ENCODE data around the gene STX1A. TPM values are rescaled to one million over a fixed set of nuclear protein-coding genes. Genes with fewer than 3 reads are reported as not detected.

STX1A gene
- total and polyA plus RNA-seq, 2 of the 4 experiments (the other 2 are of a cell fraction): 9.3 to 22.0 TPM

DNA sequence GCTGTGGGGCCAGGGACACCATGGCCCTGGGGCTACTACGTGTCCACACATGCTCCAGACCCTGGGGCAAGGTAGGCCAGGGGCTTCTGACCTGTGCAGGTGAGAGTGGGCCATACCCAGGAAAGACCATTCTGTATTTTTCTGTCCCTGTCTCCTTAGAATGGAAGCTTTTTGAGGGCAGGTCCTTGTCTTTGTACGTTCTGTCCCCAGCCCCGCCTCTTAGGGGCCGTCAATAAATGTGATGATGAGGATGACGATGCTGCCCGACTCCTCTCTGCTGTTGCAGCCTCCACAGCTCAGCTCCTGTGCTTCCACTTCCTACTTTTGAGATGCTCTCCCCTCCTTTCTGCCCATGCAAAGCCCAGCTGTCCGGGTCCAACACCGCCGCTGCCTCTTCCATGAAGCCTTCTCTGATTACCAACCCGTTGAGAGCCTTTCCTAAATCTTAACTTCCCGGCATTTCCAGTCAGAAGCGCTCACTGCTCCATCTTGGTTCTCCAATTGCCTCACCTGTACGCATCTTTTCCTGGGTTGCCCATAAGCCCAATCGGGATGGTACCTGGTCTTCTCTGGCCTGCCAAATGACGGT is 47.5 kb downstream of the STX1A start:
- POLR2A ChIA-PET (ENCODE audit: unreplicated experiment): no interaction called here
- TF ChIP-seq MAZ (IDR thresholded peaks at IDR 0.05; ENCODE audit: borderline replicate concordance, low read depth, low read length) (no peak), RCOR1 (IDR thresholded peaks at IDR 0.05; ENCODE audit: insufficient replicate concordance, low read length) (no peak), RFX5 (IDR thresholded peaks at IDR 0.05; ENCODE audit: low read depth, low read length) (no peak), MAFK (IDR thresholded peaks at IDR 0.05; ENCODE audit: low read depth, low read length) (no peak), MXI1 (IDR thresholded peaks at IDR 0.05; ENCODE audit: borderline replicate concordance, low read depth, low read length) (no peak), CHD1 (IDR thresholded peaks at IDR 0.05; ENCODE audit: low read depth, low read length) (no peak), SMC3 (IDR thresholded peaks at IDR 0.05; ENCODE audit: low read depth, low read length) (no peak), BHLHE40 (IDR thresholded peaks at IDR 0.05; ENCODE audit: low read depth, low read length) (no peak), RAD21 (IDR thresholded peaks at IDR 0.05; ENCODE audit: low read length) (no peak), NFE2L2 (IDR thresholded peaks at IDR 0.05; ENCODE audit: low read depth, low read length) (no peak), USF2 (IDR thresholded peaks at IDR 0.05; ENCODE audit: low read depth, low read length) (no peak), CEBPB (IDR thresholded peaks at IDR 0.05; ENCODE audit: low read depth, low read length) (no peak), FOS (IDR thresholded peaks at IDR 0.05; ENCODE audit: low read depth, low read length) (no peak), POLR2A (IDR thresholded peaks at IDR 0.05; ENCODE audit: low read depth, low read length) (no peak), CTCF (conservative IDR thresholded peaks at IDR 0.05; ENCODE audit: low read depth, low read length) (no peak)
- TF ChIP-seq, protein P1, sequence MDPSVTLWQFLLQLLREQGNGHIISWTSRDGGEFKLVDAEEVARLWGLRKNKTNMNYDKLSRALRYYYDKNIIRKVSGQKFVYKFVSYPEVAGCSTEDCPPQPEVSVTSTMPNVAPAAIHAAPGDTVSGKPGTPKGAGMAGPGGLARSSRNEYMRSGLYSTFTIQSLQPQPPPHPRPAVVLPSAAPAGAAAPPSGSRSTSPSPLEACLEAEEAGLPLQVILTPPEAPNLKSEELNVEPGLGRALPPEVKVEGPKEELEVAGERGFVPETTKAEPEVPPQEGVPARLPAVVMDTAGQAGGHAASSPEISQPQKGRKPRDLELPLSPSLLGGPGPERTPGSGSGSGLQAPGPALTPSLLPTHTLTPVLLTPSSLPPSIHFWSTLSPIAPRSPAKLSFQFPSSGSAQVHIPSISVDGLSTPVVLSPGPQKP (IDR thresholded peaks at IDR 0.05; ENCODE audit: borderline replicate concordance, low read depth, low read length): no peak
- H3K4me1 ChIP-seq (ENCODE audit: control insufficient read depth, insufficient read depth, low read length): no peaks in the 10 kb centered on the region; the same call in 1 of the 2 replicates
- no peak overlapping the region for H2AK5ac ChIP-seq (ENCODE audit: low read depth, low read length)
- H3K18ac ChIP-seq (ENCODE audit: low read depth, low read length): no peak overlapping the region
- no peak for DNase-seq
- H2AFZ ChIP-seq (replicated peaks; ENCODE audit: low read length, poor library complexity): no peak overlapping the region
- no peak overlapping the region for H2AK9ac ChIP-seq (replicated peaks; ENCODE audit: low read depth, low read length, poor library complexity)
- H3K79me1 ChIP-seq (ENCODE audit: low read depth in 1 of 2, low read length in 2 of 2): peaks cover 0 to 9% of the 10 kb centered on the region in 2 experiments; a peak in 2 of 4 replicates
- ATAC-seq (ENCODE audit: low read depth): no peak
- no peaks in the 10 kb centered on the region for H3K27me3 ChIP-seq (ENCODE audit: control insufficient read depth, insufficient read depth, low read length)
- H2BK5ac ChIP-seq (ENCODE audit: low read depth, low read length, poor library complexity, severe bottlenecking): no peak overlapping the region
- H4K20me1 ChIP-seq (ENCODE audit: insufficient read depth, low read length): 0 out of 2 replicates have a peak, but pooled peaks cover 4% of the 10 kb centered on the region
- no peak overlapping the region for H2BK15ac ChIP-seq (ENCODE audit: low read depth, low read length)
- CTCF ChIA-PET: no interaction called here
- 89% methylated on average over 8 of the region's 15 CpGs; no CpG with 5 or more reads in 1 of the 2 experiments for WGBS, 2 experiments (ENCODE audit: extremely low coverage in 2 of 2, insufficient read length in 1 of 2)
- no peak overlapping the region for H3K23ac ChIP-seq (ENCODE audit: low read depth, low read length)
- no peak overlapping the region for H4K91ac ChIP-seq (ENCODE audit: insufficient read depth, low read depth, low read length)
- H3K9me3 ChIP-seq (ENCODE audit: control insufficient read depth, insufficient read depth, low read length): no peaks in the 10 kb centered on the region
- in situ Hi-C loops (cut with MboI; ENCODE audit: low sequenced_read_pairs): no loop called here
- no peak overlapping the region for H3K27ac ChIP-seq (ENCODE audit: insufficient read depth, low read length)
- H3K4me3 ChIP-seq (ENCODE audit: insufficient read depth, low read depth, low read length): no peak overlapping the region
- no TSS peak for BruUV-seq (replicated peaks)
- 0 out of 2 replicates have a peak, but pooled peaks cover 2% of the 10 kb centered on the region for H3K9me1 ChIP-seq (ENCODE audit: insufficient read depth, low read length)
- H4K8ac ChIP-seq (ENCODE audit: low read depth in 2 of 2, low read length in 2 of 2): no peak overlapping the region
- no peak overlapping the region for H3K9ac ChIP-seq (ENCODE audit: low read depth, low read length)
- H3K56ac ChIP-seq (ENCODE audit: extremely low read depth, insufficient read depth, low read length): no peak overlapping the region
- no peak overlapping the region for H2BK120ac ChIP-seq (ENCODE audit: low read depth, low read length)
- H4K5ac ChIP-seq (ENCODE audit: low read depth, low read length): no peak overlapping the region
- no peak overlapping the region for H3K14ac ChIP-seq (replicated peaks; ENCODE audit: low read depth, low read length)
- peaks cover 8% of the 10 kb centered on the region; the same call in 1 of the 2 replicates for H3K36me3 ChIP-seq (ENCODE audit: control insufficient read depth, insufficient read depth, low read length)
- dilution Hi-C loops (cut with HindIII; ENCODE audit: low sequenced_read_pairs, unreplicated experiment): no loop called here
- H3K4ac ChIP-seq (ENCODE audit: low read depth, low read length): no peak overlapping the region
- intact Hi-C loops (cut with micrococcal nuclease): no loop called here
- no peak overlapping the region for H3K4me2 ChIP-seq (ENCODE audit: low read depth, low read length)
- H2BK20ac ChIP-seq (ENCODE audit: low read depth, low read length): no peak overlapping the region
